Measurements from ENCODE around the gene KDM4D. TPM values are rescaled to one million over a fixed set of nuclear protein-coding genes. Genes with fewer than 3 reads are reported as not detected.
A peak's percentile ranks its signal among the peaks of the same experiment; 100 is the strongest.

The KDM4D gene
- total and polyA plus RNA-seq, 2 of the 4 experiments (the other 2 are of a cell fraction): 0.90 to 1.1 TPM

DNA sequence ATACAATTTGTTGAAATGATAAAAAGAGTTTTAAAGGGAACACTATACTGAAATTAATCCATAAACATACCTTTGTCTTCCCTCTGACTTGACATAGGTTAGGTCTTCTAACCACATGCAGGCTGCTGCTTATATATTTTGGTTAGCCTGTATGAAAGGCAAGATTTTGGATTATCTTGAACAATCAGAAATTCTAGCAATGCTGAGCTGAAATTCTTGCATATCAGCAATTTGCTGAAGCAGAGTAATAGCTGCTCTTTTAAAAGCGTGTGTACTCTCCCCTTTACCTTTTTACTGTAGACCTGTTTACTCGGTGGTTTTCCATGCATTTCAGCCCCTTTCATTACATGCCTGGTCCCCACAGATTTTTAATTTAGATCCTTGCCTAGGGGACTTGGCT lies 34.2 kb upstream of the KDM4D start:
- Histone ChIP-seq H3K36me3 (ENCODE audit: control insufficient read depth, insufficient read depth, low read length) (no peaks in the 10 kb centered on the region), H3K18ac (ENCODE audit: low read depth, low read length) (no peak overlapping the region; the same call in 1 of the 2 replicates), H3K9me3 (ENCODE audit: control insufficient read depth, insufficient read depth, low read length) (no peaks in the 10 kb centered on the region), H3K4me2 (ENCODE audit: low read depth, low read length) (no peak overlapping the region), H3K4ac (ENCODE audit: low read depth, low read length) (no peak overlapping the region), H2AK9ac (replicated peaks; ENCODE audit: low read depth, low read length, poor library complexity) (no peak overlapping the region), H2BK5ac (ENCODE audit: low read depth, low read length, poor library complexity, severe bottlenecking) (no peak overlapping the region), H2BK120ac (ENCODE audit: low read depth, low read length) (peak overlapping the region; percentile 56; the same call in 1 of the 2 replicates), H3K27me3 (ENCODE audit: control insufficient read depth, insufficient read depth, low read length) (no peaks in the 10 kb centered on the region), H2AFZ (replicated peaks; ENCODE audit: low read length, poor library complexity) (no peak overlapping the region), H4K91ac (ENCODE audit: insufficient read depth, low read depth, low read length) (no peak overlapping the region), H4K8ac (ENCODE audit: low read depth in 2 of 2, low read length in 2 of 2) (no peak overlapping the region), H3K14ac (replicated peaks; ENCODE audit: low read depth, low read length) (no peak overlapping the region), H3K9me1 (ENCODE audit: insufficient read depth, low read length) (peaks cover 17% of the 10 kb centered on the region), H4K20me1 (ENCODE audit: insufficient read depth, low read length) (no peaks in the 10 kb centered on the region), H3K79me1 (ENCODE audit: low read depth in 1 of 2, low read length in 2 of 2) (no peaks in the 10 kb centered on the region), H3K23ac (ENCODE audit: low read depth, low read length) (no peak overlapping the region), H3K4me3 (ENCODE audit: insufficient read depth, low read depth, low read length) (no peak overlapping the region), H2BK15ac (ENCODE audit: low read depth, low read length) (no peak overlapping the region; the same call in 2 of the 3 replicates), H3K27ac (ENCODE audit: insufficient read depth, low read length) (no peak overlapping the region), H3K56ac (ENCODE audit: extremely low read depth, insufficient read depth, low read length) (no peak overlapping the region), H3K4me1 (ENCODE audit: control insufficient read depth, insufficient read depth, low read length) (peaks cover 16% of the 10 kb centered on the region), H2AK5ac (ENCODE audit: low read depth, low read length) (no peak overlapping the region; the same call in 1 of the 2 replicates), H3K9ac (ENCODE audit: low read depth, low read length) (no peak overlapping the region), H4K5ac (ENCODE audit: low read depth, low read length) (no peak overlapping the region), H2BK20ac (ENCODE audit: low read depth, low read length) (no peak overlapping the region)
- BruUV-seq (replicated peaks): no TSS peak
- ChIA-PET CTCF (no interaction called here), POLR2A (ENCODE audit: unreplicated experiment) (no interaction called here)
- intact Hi-C loops (cut with micrococcal nuclease) (no loop called here), in situ Hi-C loops (cut with MboI; ENCODE audit: low sequenced_read_pairs) (loop anchor here (25.0 kb wide), 1 partner anchor 802 kb away; the partner anchor contains the start of gene PANX1), dilution Hi-C loops (cut with HindIII; ENCODE audit: low sequenced_read_pairs, unreplicated experiment) (no loop called here)
- WGBS, 2 experiments (ENCODE audit: extremely low coverage in 2 of 2, insufficient read length in 1 of 2): no CpG with 5 or more reads among the region's 2 CpGs
- DNase-seq (no peak), ATAC-seq (ENCODE audit: low read depth) (no peak)
- TF ChIP-seq MXI1 (IDR thresholded peaks at IDR 0.05; ENCODE audit: borderline replicate concordance, low read depth, low read length) (no peak), MAFK (IDR thresholded peaks at IDR 0.05; ENCODE audit: low read depth, low read length) (0 out of 2 replicates have a peak, but pooled peaks have one; percentile 26)
